Fibroblast of mammary gland (primary cell): ENCODE measurements around the gene BMPER.

Experiments used
- DNase-seq: peaks from one replicate; pipeline ENCODE4 v3.0.0-alpha.2; 2010; ENCODE audit warnings: low read depth
- H3K4me3 ChIP-seq: 2 replicates; pipeline ENCODE4 v1.5.1; 2011; ENCODE audit warnings: low read depth, mild to moderate bottlenecking, low read length, moderate library complexity; ENCODE audit not compliant: control insufficient read depth
- CTCF ChIP-seq: conservative IDR thresholded peaks from 2 replicates; pipeline ENCODE4 v1.5.1; 2011; ENCODE audit warnings: low read depth, low read length, inconsistent platforms; ENCODE audit not compliant: control insufficient read depth, insufficient read depth

BMPER gene

GRCh38 chr7:33905389-33906032 lies at the start of gene BMPER:
BMPER (plus strand) TSS chr7:33905539; CDS start chr7:33905614, 75 bp downstream.
- no peak for TF ChIP-seq CTCF
- peak; percentile 26 for DNase-seq
- peak within 1 kb of the TSS; percentile 76 for H3K4me3 ChIP-seq

- no peak for TF ChIP-seq CTCF
- H3K4me3 ChIP-seq, result no peak overlapping the region
- DNase-seq, result no peak
Measured at GRCh38 chr7:33861947-33862346, 43.4 kb upstream of the BMPER start.

GRCh38 chr7:33862946-33863814 lies 42.2 kb upstream of the BMPER start:
- no peak overlapping the region for H3K4me3 ChIP-seq
- DNase-seq, result no peak
- TF ChIP-seq CTCF, result no peak

- H3K4me3 ChIP-seq, result no peak overlapping the region
- TF ChIP-seq CTCF, result no peak
- DNase-seq, result peak; percentile 65
Measured at GRCh38 chr7:33868166-33868565, 37.2 kb upstream of the BMPER start.

GRCh38 chr7:33869176-33869575 lies 36.2 kb upstream of the BMPER start:
- TF ChIP-seq CTCF, result no peak
- no peak for DNase-seq
- no peak overlapping the region for H3K4me3 ChIP-seq

GRCh38 chr7:33870120-33870519 lies 35.2 kb upstream of the BMPER start:
- no peak for DNase-seq
- H3K4me3 ChIP-seq, result no peak overlapping the region
- TF ChIP-seq CTCF, result no peak
